GDM1 (cell line): Measurements from ENCODE around the gene RPL15.

Experiments
- DNase-seq: peaks from one replicate; lab custom pipeline; 2025; lab: John Stamatoyannopoulos, UW

RPL15 gene

GRCh38 chr3:23931597-23931996, 14.7 kb downstream of the RPL15 start:
- no peak for DNase-seq

GRCh38 chr3:23932571-23932970, 15.6 kb downstream of the RPL15 start:
- DNase-seq: no peak

GRCh38 chr3:23934253-23934652, 17.3 kb downstream of the RPL15 start:
- no peak for DNase-seq

- DNase-seq: no peak
Measured at GRCh38 chr3:23937296-23937695, 20.4 kb downstream of the RPL15 start.

GRCh38 chr3:23938688-23939087, 21.8 kb downstream of the RPL15 start:
- no peak for DNase-seq

GRCh38 chr3:23940775-23941174, 23.8 kb downstream of the RPL15 start:
- no peak for DNase-seq

- DNase-seq: no peak
Measured at GRCh38 chr3:23941440-23941839, 24.5 kb downstream of the RPL15 start.

- DNase-seq: no peak
Measured at GRCh38 chr3:23942546-23942945, 25.6 kb downstream of the RPL15 start.

GRCh38 chr3:23944007-23944783, 27.3 kb downstream of the RPL15 start:
- no peak for DNase-seq

GRCh38 chr3:23944861-23945662, 28.1 kb downstream of the RPL15 start, which contains the start of gene NR1D2:
Gene NR1D2 (plus strand): TSS chr3:23945286. CDS start chr3:23945579, 293 bp downstream.
- peak; percentile 80 for DNase-seq

- DNase-seq: no peak
Measured at GRCh38 chr3:23945663-23945912, 28.7 kb downstream of the RPL15 start.

GRCh38 chr3:23945913-23946687, 29.2 kb downstream of the RPL15 start:
- peak; percentile 97 for DNase-seq

GRCh38 chr3:23948761-23949160, 31.8 kb downstream of the RPL15 start:
- DNase-seq: no peak

GRCh38 chr3:23949784-23950183, 32.9 kb downstream of the RPL15 start:
- no peak for DNase-seq

GRCh38 chr3:23950293-23950692, 33.4 kb downstream of the RPL15 start:
- no peak for DNase-seq

- no peak for DNase-seq
Measured at GRCh38 chr3:23952646-23953045, 35.7 kb downstream of the RPL15 start.

GRCh38 chr3:23953523-23953922, 36.6 kb downstream of the RPL15 start:
- DNase-seq: no peak

- no peak for DNase-seq
Measured at GRCh38 chr3:23954144-23954543, 37.2 kb downstream of the RPL15 start.

GRCh38 chr3:23956701-23957100, 39.8 kb downstream of the RPL15 start:
- no peak for DNase-seq

GRCh38 chr3:23959135-23959900, 42.4 kb downstream of the RPL15 start:
- DNase-seq: no peak

- no peak for DNase-seq
Measured at GRCh38 chr3:23960649-23961048, 43.7 kb downstream of the RPL15 start.

GRCh38 chr3:23961066-23961465, 44.1 kb downstream of the RPL15 start:
- DNase-seq: no peak
